LNCaP clone FGC (cell line): ENCODE data around the gene ETV3L.

Experiments
- DNase-seq: peaks from one replicate; pipeline ENCODE4 v3.0.0-alpha.2; 2011; ENCODE audit warnings: low read depth
- H3K4me3 ChIP-seq: 2 replicates; pipeline ENCODE4 v1.5.1; 2011; ENCODE audit warnings: mild to moderate bottlenecking, low read depth, low read length, control low read depth
- TF ChIP-seq, protein P1 (sequence below): IDR thresholded peaks from 2 replicates; pipeline ENCODE4 v1.5.1; 2012; ENCODE audit warnings: mild to moderate bottlenecking; ENCODE audit not compliant: control insufficient read depth, insufficient read depth; ENCODE audit errors: extremely low read depth

The ETV3L gene

DNA sequence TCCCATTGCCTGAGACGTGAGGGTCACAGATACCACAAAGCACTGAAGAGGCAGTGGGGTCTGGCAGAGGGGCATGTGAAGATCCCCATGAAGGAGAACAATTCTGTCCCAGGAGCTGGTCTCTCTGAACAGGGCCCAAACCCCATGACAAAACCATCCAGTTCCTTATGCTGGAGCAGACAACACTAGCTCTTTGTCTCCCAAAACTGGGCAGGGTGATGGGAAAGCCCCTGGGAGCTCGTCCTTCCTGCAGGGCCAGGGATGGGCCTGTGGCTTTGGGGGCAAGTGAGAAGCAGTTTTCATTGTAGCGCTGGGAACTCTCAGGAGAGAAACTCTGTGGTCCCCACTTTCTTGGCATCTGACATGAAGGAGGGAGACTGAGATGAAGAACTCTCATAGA lies 8.8 kb downstream of the ETV3L start:
- TF ChIP-seq, protein P1, sequence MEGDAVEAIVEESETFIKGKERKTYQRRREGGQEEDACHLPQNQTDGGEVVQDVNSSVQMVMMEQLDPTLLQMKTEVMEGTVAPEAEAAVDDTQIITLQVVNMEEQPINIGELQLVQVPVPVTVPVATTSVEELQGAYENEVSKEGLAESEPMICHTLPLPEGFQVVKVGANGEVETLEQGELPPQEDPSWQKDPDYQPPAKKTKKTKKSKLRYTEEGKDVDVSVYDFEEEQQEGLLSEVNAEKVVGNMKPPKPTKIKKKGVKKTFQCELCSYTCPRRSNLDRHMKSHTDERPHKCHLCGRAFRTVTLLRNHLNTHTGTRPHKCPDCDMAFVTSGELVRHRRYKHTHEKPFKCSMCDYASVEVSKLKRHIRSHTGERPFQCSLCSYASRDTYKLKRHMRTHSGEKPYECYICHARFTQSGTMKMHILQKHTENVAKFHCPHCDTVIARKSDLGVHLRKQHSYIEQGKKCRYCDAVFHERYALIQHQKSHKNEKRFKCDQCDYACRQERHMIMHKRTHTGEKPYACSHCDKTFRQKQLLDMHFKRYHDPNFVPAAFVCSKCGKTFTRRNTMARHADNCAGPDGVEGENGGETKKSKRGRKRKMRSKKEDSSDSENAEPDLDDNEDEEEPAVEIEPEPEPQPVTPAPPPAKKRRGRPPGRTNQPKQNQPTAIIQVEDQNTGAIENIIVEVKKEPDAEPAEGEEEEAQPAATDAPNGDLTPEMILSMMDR = no peak
- H3K4me3 ChIP-seq = no peak overlapping the region
- DNase-seq = no peak

DNA sequence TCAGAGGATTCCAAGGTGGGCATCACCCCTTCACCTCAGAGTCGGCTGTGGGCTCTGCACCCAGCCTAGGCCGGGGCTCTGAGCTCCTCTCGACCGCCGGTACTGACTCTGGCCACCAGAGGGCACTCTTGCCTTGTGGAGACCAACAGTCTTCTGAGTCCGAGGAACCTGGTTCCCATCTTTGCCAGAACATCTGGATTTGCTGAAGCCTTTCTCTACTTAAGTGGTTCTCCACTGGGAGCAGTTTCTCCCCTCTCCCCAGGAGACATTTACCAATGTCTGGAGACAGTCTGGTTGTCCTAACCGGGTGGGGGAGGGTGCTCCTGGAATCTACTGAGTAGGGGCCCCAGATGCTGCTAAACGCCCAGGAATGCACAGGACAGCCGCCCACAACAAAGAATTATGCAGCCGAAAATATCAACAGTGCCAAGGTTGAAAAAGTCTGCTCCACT lies 9.4 kb downstream of the ETV3L start:
- peak; percentile 50 for DNase-seq
- H3K4me3 ChIP-seq = no peak overlapping the region
- TF ChIP-seq, protein P1 = peak; percentile 92

DNA sequence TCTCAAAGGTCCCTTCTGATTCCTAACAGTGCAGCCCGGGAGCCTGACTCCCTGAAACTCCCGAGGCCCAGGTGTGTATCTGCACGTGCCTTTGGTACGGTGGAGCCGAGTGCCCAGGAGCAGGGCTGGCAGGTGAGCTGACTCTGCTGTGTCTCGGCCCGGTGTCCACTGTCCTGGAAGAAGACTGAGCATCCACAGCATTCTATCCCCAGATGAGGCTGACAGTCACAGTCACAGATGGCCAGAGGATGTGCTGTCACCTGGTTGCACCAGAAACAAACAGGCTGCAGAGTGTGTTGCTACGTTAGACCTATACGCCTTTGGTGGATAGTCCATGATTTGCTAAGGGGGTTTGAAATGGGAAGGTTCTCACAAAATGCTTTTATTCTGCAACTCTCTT lies 9.8 kb downstream of the ETV3L start:
- TF ChIP-seq, protein P1 = no peak
- H3K4me3 ChIP-seq = no peak overlapping the region
- DNase-seq = no peak

DNA sequence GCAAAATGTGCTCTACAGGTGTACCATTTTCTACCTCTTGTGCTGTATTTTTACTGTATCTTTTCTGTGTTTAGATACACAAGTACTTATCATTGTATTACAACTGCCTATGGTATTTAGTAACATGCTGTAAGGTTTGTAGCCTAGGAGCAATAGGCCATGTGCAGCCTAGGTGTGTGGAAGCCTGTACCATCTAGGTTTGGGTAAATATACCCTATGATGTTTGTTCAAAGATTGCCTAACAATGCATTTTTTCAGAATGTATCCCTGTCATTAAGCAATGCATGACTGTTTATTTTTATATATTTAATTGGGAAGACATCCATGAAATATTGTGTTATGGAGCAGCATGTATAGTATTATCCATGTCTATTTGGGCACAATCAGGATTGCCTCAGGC lies 11.0 kb downstream of the ETV3L start:
- TF ChIP-seq, protein P1 = no peak
- H3K4me3 ChIP-seq = no peak overlapping the region
- DNase-seq = peak; percentile 59

DNA sequence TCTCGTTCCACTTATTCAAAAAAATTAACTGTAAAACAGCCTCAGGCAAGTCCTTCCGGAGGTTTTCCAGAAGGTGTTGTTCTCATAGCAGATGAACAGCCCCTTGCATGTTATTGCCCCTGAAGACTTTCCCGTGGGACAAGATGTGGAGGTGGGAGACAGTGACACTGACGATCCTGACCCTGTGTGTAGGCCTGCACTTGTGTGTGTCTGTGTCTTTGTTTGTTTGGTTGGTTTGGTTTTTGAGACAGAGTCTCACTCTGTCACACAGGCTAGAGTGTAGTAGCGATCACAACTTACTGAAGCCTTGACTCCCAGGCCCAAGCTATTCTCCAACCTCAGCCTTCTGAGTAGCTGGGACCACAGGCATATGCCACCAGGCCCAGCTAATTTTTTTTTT lies 12.6 kb downstream of the ETV3L start:
- DNase-seq = no peak
- H3K4me3 ChIP-seq = no peak overlapping the region
- TF ChIP-seq, protein P1 = no peak

DNA sequence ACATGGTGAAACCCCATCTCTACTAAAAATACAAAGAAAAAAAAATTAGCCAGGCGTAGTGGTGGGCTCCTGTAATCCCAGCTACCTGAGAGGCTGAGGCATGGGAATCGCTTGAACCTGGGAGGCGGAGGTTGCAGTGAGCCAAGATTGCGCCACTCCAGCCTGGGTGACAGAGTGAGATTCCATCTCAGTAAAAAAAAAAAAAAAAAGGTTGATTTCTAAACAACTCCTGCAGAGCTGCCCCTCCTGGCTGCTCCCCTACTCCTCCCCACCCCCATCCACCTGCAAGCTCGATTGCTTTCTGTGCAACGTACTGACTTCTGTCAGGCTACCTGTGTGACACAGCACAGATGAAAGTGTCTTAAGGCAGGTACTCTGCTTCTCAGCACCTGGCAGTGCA lies 13.3 kb downstream of the ETV3L start:
- no peak overlapping the region for H3K4me3 ChIP-seq
- no peak for DNase-seq
- TF ChIP-seq, protein P1 = no peak

DNA sequence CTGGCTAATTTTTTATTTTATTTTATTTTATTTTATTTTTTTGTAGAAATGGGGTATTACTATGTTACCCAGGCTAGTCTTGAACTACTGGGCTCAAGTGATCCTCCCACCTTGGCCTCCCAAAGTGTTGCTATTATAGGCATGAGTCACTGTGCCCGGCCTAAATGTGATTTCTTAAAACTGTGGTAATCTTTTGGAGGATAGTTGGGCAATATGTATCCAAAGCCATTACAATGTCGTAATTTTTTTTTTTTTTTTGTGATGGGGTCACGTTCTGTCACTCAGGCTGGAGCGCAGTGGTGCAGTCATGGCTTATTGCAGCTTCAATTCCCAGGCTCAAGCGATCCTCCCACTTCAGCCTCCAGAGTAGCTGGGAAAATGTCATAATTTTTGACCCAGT lies 14.2 kb downstream of the ETV3L start:
- no peak overlapping the region for H3K4me3 ChIP-seq
- TF ChIP-seq, protein P1 = no peak
- no peak for DNase-seq
